ENCODE results near the gene ZNF267.

DNA sequence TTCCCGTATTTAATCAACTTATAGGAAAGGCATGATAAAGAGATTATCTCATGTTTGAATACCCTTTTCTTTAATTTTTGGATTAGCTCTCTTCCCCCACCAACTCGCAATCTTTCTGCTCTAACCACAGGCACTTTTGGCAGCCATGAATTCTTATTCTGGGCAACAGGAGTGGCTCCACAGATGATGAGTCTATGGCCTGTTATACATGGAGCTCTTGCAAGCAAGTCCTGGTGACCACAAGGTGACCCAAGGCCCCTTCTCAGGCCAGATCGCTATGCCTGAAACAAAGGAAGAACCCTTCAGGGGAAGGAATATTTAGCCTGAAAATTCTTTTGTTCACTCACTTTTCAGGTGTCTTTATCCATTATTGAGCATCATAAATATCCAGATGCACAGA, 10.8 kb upstream of the ZNF267 start:
- TF ChIP-seq CTCF (IDR thresholded peaks at IDR 0.05; ENCODE audit: low read depth, low read length, poor library complexity, severe bottlenecking) (no peak), EZH2phosphoT487 (IDR thresholded peaks at IDR 0.05; ENCODE audit: borderline replicate concordance, low read length) (no peak)
